ENCODE measurements around the gene DUS1L. TPM values are rescaled to one million over a fixed set of nuclear protein-coding genes. Genes with fewer than 3 reads are reported as not detected.
A peak's percentile ranks its signal among the peaks of the same experiment; 100 is the strongest.

Gene DUS1L
- total RNA-seq, 1 experiment from 2014 or later: 176 TPM

- H3K4me3 ChIP-seq (replicated peaks in 1 of 2; ENCODE audit: low read depth in 1 of 2, low read length in 2 of 2): no peak overlapping the region
- peak overlapping the region; percentile 80; the same call in 1 of the 2 replicates for H3K4me2 ChIP-seq (ENCODE audit: low read length)
- peak overlapping the region; percentile 98 for H3K9ac ChIP-seq (ENCODE audit: low read length)
These were observed 35.1 kb upstream of the DUS1L start for GRCh38 chr17:82100502-82101298.

More at GRCh38 chr17:82100502-82101298, 35.1 kb upstream of the DUS1L start:
- Histone ChIP-seq H3K9me2 (ENCODE audit: insufficient read depth) (no peaks in the 10 kb centered on the region), H3K4me1 (ENCODE audit: control insufficient read depth in 1 of 2, insufficient read depth in 2 of 2, low read length in 2 of 2) (peaks cover 37 to 66% of the 10 kb centered on the region in 2 experiments), H3K36me3 (ENCODE audit: control insufficient read depth in 1 of 2, insufficient read depth in 2 of 2, low read length in 2 of 2) (peaks cover 4 to 27% of the 10 kb centered on the region in 2 experiments; a peak in 2 of 4 replicates), H3K79me2 (ENCODE audit: insufficient read depth, low read length) (peaks cover 42% of the 10 kb centered on the region), H3K9me3 (ENCODE audit: control insufficient read depth in 1 of 2, insufficient read depth in 1 of 2, low read depth in 1 of 2, low read length in 2 of 2) (no peaks in the 10 kb centered on the region), H3K27ac (ENCODE audit: low read depth, low read length) (peak overlapping the region; percentile 99), H3K27me3 (ENCODE audit: insufficient read depth, low read length) (no peaks in the 10 kb centered on the region), H2AFZ (ENCODE audit: low read depth, low read length, poor library complexity, severe bottlenecking) (no peak overlapping the region), H4K20me1 (ENCODE audit: insufficient read depth) (no peaks in the 10 kb centered on the region; the same call in 1 of the 2 replicates)
- intact Hi-C loops (cut with micrococcal nuclease): no loop called here
- TF ChIP-seq SRF (IDR thresholded peaks at IDR 0.05; ENCODE audit: low read depth): no peak
- TF ChIP-seq SP1 (IDR thresholded peaks at IDR 0.05; ENCODE audit: low read depth): no peak
- TF ChIP-seq POLR2A (IDR thresholded peaks at IDR 0.05; ENCODE audit: borderline replicate concordance, extremely low read depth, insufficient read depth, insufficient read length): peak; percentile 42
- TF ChIP-seq ZFX (IDR thresholded peaks at IDR 0.05): no peak
- TF ChIP-seq ELF1 (IDR thresholded peaks at IDR 0.05; ENCODE audit: borderline replicate concordance, low read depth): no peak
- TF ChIP-seq EZH2 (IDR thresholded peaks at IDR 0.05): no peak
- no peak for TF ChIP-seq TCF7L2 (IDR thresholded peaks at IDR 0.05; ENCODE audit: borderline replicate concordance, extremely low read depth, insufficient read depth, insufficient read length)
- TF ChIP-seq, protein P1, sequence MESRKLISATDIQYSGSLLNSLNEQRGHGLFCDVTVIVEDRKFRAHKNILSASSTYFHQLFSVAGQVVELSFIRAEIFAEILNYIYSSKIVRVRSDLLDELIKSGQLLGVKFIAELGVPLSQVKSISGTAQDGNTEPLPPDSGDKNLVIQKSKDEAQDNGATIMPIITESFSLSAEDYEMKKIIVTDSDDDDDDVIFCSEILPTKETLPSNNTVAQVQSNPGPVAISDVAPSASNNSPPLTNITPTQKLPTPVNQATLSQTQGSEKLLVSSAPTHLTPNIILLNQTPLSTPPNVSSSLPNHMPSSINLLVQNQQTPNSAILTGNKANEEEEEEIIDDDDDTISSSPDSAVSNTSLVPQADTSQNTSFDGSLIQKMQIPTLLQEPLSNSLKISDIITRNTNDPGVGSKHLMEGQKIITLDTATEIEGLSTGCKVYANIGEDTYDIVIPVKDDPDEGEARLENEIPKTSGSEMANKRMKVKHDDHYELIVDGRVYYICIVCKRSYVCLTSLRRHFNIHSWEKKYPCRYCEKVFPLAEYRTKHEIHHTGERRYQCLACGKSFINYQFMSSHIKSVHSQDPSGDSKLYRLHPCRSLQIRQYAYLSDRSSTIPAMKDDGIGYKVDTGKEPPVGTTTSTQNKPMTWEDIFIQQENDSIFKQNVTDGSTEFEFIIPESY (IDR thresholded peaks at IDR 0.05; ENCODE audit: extremely low read depth, insufficient replicate concordance, low read length): no peak
- TF ChIP-seq POLR2AphosphoS5 (IDR thresholded peaks at IDR 0.05; ENCODE audit: low read depth, low read length): peak; percentile 44
- no peak for TF ChIP-seq CEBPB (IDR thresholded peaks at IDR 0.05; ENCODE audit: low read depth)
- RAD21 ChIA-PET (ENCODE audit: low non-redundant PET in 1 of 2, low total read pairs in 2 of 2, uncharacterized antibody in 2 of 2, unreplicated experiment in 2 of 2): no interaction called here
- CTCF ChIA-PET: no interaction called here
- no peak for ATAC-seq
- no peak for DNase-seq (ENCODE audit: low read depth, low spot score)
- POLR2A ChIA-PET: no interaction called here
- BruUV-seq (replicated peaks): no TSS peak
